LNCAP (cell line): ENCODE data around the gene CLDN10.

Experiments
- TF ChIP-seq, protein P1 (sequence below): fragments of 450-650 bp; IDR thresholded peaks from 2 replicates; pipeline ENCODE4 v1.5.1; 2017; ENCODE audit warnings: mild to moderate bottlenecking

Gene CLDN10

GRCh38 chr13:95560387-95560786, 7.9 kb downstream of the CLDN10 start:
- TF ChIP-seq, protein P1, sequence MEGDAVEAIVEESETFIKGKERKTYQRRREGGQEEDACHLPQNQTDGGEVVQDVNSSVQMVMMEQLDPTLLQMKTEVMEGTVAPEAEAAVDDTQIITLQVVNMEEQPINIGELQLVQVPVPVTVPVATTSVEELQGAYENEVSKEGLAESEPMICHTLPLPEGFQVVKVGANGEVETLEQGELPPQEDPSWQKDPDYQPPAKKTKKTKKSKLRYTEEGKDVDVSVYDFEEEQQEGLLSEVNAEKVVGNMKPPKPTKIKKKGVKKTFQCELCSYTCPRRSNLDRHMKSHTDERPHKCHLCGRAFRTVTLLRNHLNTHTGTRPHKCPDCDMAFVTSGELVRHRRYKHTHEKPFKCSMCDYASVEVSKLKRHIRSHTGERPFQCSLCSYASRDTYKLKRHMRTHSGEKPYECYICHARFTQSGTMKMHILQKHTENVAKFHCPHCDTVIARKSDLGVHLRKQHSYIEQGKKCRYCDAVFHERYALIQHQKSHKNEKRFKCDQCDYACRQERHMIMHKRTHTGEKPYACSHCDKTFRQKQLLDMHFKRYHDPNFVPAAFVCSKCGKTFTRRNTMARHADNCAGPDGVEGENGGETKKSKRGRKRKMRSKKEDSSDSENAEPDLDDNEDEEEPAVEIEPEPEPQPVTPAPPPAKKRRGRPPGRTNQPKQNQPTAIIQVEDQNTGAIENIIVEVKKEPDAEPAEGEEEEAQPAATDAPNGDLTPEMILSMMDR, result no peak

DNA sequence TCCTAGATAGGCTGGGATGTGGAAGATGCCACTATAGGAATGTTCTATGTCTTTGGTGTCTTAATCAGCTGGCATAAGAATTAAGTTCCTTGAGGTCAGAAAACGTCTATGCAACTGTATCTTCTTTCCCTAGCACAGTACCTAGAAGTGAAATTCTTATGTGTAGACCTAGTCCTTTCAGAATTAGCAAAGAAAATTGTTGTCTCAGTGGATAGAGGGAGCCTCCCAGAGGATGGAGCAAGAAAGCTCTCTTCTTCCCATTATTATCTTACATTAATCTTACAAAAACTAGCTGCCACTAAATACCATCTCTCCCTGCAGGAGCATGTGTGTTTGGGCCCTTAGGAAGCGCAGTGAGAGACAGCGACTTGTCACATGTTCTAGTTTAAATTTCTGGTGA, 11.6 kb downstream of the CLDN10 start:
- TF ChIP-seq, protein P1, result no peak

- TF ChIP-seq, protein P1, result no peak
These were observed 12.3 kb downstream of the CLDN10 start for GRCh38 chr13:95564733-95565291.

GRCh38 chr13:95568131-95568530, 15.6 kb downstream of the CLDN10 start:
- TF ChIP-seq, protein P1, result no peak

GRCh38 chr13:95570016-95570415, 17.5 kb downstream of the CLDN10 start:
- TF ChIP-seq, protein P1, result no peak

GRCh38 chr13:95571941-95572340, 19.4 kb downstream of the CLDN10 start:
- TF ChIP-seq, protein P1, result no peak

DNA sequence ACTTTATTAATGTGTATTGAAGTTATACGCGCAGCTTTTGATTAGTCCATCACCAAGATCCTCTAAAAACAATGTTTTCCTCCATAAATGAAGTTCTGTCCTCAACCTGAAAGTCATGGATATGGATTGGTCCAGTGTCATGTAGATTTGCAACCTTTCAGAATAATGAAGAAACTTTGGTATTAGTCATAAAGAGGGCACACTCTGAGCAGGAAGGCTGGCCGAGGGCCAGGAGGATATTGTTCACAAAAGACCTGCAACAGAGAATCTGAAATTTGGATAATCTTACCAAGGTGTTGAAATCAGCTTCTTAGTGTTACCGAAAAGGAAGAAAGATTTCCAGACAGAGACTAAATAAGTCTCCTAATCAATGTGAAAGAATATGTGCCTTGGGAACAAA, 20.7 kb downstream of the CLDN10 start:
- TF ChIP-seq, protein P1, result no peak

DNA sequence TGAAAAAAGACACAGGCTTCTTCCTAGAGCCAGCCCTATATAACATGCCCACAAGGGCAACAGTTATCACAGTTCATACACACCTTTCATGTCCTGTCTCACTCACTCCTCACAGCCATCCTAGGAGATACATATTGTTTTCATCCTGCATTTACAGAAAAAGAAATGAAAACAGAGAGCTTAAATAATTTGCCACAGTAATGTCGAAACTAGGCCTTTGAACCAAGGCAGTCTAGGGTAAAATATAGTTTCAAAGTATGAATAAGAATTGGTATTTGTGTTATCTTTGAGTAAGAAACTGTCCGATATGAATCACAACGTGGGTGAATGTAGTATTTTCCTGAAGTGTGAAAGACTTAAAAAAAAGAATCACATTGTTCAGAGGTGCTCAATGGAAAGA, 26.8 kb downstream of the CLDN10 start:
- TF ChIP-seq, protein P1, result no peak
